ENCODE results near the gene SLC52A3.

Gene SLC52A3

DNA sequence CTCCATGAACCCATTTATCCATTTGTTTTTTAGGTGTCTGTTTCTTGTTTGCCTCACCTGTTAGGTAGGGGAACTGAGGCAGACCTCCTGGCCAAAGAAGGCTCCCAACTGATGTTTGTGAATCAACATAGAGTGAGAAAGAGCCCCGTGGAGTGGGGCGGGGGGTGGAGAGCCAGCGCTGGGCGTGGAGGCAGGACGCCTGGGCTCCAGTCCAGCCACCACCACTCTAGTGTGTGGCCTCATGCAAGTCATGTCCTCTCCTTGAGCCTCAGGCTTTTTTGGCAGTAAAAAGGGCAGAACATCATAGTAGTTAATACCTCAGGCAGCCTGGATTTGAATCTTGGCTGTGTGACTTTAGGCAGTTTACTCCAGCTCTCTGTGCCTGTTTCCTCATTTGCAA lies 50.5 kb downstream of the SLC52A3 start:
- H3K27ac ChIP-seq, result no peak overlapping the region
- no peak for TF ChIP-seq ZFX (IDR thresholded peaks at IDR 0.05)
- TF ChIP-seq, protein P1, sequence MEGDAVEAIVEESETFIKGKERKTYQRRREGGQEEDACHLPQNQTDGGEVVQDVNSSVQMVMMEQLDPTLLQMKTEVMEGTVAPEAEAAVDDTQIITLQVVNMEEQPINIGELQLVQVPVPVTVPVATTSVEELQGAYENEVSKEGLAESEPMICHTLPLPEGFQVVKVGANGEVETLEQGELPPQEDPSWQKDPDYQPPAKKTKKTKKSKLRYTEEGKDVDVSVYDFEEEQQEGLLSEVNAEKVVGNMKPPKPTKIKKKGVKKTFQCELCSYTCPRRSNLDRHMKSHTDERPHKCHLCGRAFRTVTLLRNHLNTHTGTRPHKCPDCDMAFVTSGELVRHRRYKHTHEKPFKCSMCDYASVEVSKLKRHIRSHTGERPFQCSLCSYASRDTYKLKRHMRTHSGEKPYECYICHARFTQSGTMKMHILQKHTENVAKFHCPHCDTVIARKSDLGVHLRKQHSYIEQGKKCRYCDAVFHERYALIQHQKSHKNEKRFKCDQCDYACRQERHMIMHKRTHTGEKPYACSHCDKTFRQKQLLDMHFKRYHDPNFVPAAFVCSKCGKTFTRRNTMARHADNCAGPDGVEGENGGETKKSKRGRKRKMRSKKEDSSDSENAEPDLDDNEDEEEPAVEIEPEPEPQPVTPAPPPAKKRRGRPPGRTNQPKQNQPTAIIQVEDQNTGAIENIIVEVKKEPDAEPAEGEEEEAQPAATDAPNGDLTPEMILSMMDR (conservative IDR thresholded peaks at IDR 0.05), result no peak

DNA sequence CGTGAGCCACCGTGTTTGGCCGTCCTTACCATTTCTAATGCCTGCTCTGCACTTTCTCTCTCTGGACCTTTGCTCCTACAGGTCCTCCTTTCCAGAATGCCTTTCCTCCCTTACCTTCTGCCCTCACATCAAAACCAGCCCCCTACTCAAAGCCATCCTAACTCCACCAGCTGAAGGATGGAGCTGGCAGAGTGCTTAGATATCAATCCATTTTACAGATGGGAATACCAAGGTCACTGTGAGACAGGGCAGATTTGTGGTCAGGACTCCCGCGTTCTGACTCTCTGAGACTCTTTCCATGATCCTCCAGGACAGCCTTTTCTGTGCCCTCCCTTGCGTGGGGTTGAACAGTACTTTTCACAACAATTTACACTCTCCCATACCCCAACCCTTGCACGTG lies 51.0 kb downstream of the SLC52A3 start:
- no peak for TF ChIP-seq ZFX (IDR thresholded peaks at IDR 0.05)
- TF ChIP-seq, protein P1 (conservative IDR thresholded peaks at IDR 0.05), result no peak
- no peak overlapping the region for H3K27ac ChIP-seq

DNA sequence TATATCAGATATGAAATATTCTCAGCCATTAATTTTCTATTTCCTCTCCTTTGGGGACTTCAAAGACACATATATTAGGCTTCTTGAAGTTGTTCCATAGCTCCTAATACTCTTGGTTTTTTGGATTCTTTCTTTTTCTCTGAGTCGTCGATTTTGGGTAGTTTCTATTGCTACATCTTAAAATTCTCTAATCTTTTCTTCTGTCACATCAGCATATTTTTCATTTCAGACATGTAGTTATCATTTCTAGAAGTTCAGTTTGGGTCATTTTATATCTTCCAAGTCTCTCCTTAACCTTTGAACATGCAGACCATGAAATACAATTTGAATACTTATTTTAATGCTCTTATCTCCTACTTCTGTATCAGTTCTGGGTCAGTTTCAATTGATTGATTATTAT lies 53.8 kb downstream of the SLC52A3 start:
- TF ChIP-seq, protein P1 (conservative IDR thresholded peaks at IDR 0.05), result no peak
- no peak for TF ChIP-seq ZFX (IDR thresholded peaks at IDR 0.05)

DNA sequence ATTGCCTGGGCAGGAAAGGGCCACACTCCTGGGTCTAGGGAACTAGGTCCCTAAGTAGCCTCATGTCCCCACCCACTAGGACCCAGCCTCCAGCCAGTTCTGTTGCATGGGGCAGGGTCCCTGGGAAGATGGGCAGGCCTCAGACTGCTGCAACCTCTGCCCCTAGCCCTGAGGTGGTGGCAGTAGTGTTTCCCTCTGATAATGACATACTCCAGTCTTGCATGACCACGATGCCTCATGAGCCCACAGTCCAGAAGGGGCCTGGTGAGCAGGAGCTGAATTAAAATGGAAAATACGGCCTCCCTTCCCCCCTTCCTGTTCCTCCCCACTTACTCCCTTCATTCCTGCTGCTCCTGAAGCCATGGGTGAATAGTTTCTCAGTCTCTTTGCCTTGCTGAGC lies 56.7 kb downstream of the SLC52A3 start:
- no peak for TF ChIP-seq ZFX (IDR thresholded peaks at IDR 0.05)
- TF ChIP-seq, protein P1 (conservative IDR thresholded peaks at IDR 0.05), result no peak
- H3K27ac ChIP-seq, result no peak overlapping the region

More for the DNA sequence above, 53.8 kb downstream of the SLC52A3 start:
- no peak overlapping the region for H3K27ac ChIP-seq

DNA sequence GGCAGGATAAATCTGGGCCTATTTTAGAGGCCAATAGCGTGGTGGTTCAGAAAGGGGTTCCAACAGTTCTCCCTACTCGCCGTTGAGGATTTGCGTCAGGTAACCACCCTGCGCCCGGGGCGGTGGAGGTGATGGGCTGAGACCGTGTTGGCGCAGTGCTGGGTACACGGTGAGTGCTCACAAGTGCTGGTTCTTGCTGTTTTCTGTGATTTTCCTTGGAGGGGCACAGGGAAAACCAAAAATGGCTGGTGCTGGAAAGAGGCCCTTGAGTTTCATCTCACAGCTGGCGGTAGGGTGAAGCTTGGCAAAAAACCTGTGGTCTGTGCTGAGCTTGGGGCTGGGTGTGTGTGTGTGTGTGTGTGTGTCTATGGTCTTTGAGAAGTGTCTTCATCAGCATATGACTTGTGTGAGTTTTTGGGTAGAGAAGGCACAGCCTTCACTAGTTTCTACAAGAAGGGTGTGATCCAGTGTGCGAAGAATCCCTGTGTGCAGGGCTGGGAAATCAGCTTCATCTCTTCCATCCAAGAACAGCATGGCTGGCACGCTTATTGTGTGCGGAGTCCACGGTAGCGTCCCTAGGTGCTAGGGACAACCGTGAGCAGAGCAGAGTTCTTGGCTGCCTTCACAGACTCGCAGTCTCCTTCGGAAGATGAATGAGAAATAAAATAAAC lies 57.4 kb downstream of the SLC52A3 start:
- no peak for TF ChIP-seq ZFX (IDR thresholded peaks at IDR 0.05)
- TF ChIP-seq, protein P1 (conservative IDR thresholded peaks at IDR 0.05), result no peak
- no peak overlapping the region for H3K27ac ChIP-seq
